Measurements from ENCODE around the gene CPXM2. TPM values are rescaled to one million over a fixed set of nuclear protein-coding genes. Genes with fewer than 3 reads are reported as not detected.

CPXM2 gene
- polyA plus RNA-seq, 1 donor (not counting 4 experiments of a cell fraction or from before 2014, with no cell fraction given) = 0.03 TPM

- dilution Hi-C loops (cut with MboI; ENCODE audit: extremely low pct_ligation_motif_present, low sequenced_read_pairs) = no loop called here
- no peaks in the 10 kb centered on the region for H3K36me3 ChIP-seq (ENCODE audit: control insufficient read depth in 2 of 2, extremely low read depth in 1 of 2, insufficient read depth in 2 of 2, low read length in 2 of 2)
- H2AFZ ChIP-seq (ENCODE audit: control insufficient read depth, low read length) = no peak overlapping the region
- DNase-seq (ENCODE audit: low read depth, low spot score) (no peak), FAIRE-seq (no peak)
- no peaks in the 10 kb centered on the region for H3K79me2 ChIP-seq (ENCODE audit: control insufficient read depth, insufficient read depth, low read length)
- H3K27ac ChIP-seq (ENCODE audit: control insufficient read depth, insufficient read depth, low read length) = no peak overlapping the region
- no peak overlapping the region for H3K4me2 ChIP-seq (ENCODE audit: control insufficient read depth, extremely low read depth, insufficient read depth, low read depth, low read length)
- H3K27me3 ChIP-seq (ENCODE audit: control insufficient read depth, extremely low read depth, insufficient read depth, low read length) = no peaks in the 10 kb centered on the region
- H3K9ac ChIP-seq (ENCODE audit: control insufficient read depth, extremely low read depth, insufficient read depth, low read length) = no peak overlapping the region
- H4K20me1 ChIP-seq (ENCODE audit: control insufficient read depth, extremely low read depth, insufficient read depth, low read length) = no peaks in the 10 kb centered on the region
- H3K4me1 ChIP-seq (ENCODE audit: control insufficient read depth, extremely low read depth, insufficient read depth, low read length) = no peaks in the 10 kb centered on the region
- H3K4me3 ChIP-seq (ENCODE audit: control insufficient read depth in 2 of 3, extremely low read depth in 1 of 3, insufficient read depth in 2 of 3, low read depth in 1 of 3, low read length in 3 of 3) = no peak overlapping the region
- TF ChIP-seq EZH2 (IDR thresholded peaks at IDR 0.05; ENCODE audit: low read length) = no peak
- TF ChIP-seq CTCF (optimal IDR thresholded peaks at IDR 0.05 in 1 of 3, IDR thresholded peaks at IDR 0.05 in 1 of 3, conservative IDR thresholded peaks at IDR 0.05 in 1 of 3; ENCODE audit: extremely low read depth in 1 of 3, insufficient read depth in 2 of 3, low read length in 3 of 3) = no peak
- H3K9me3 ChIP-seq (ENCODE audit: control insufficient read depth, low read depth, low read length) = no peaks in the 10 kb centered on the region
- no peaks in the 10 kb centered on the region for H3K9me1 ChIP-seq (ENCODE audit: control insufficient read depth, extremely low read depth, insufficient read depth, low read length)
Measured at GRCh38 chr10:123706236-123706635, 185.4 kb downstream of the CPXM2 start.

GRCh38 chr10:123704812-123705211 lies 186.8 kb downstream of the CPXM2 start:
- Histone ChIP-seq H2AFZ (ENCODE audit: control insufficient read depth, low read length) (no peak overlapping the region), H3K4me3 (ENCODE audit: control insufficient read depth in 2 of 3, extremely low read depth in 1 of 3, insufficient read depth in 2 of 3, low read depth in 1 of 3, low read length in 3 of 3) (no peak overlapping the region), H3K27me3 (ENCODE audit: control insufficient read depth, extremely low read depth, insufficient read depth, low read length) (no peaks in the 10 kb centered on the region), H3K36me3 (ENCODE audit: control insufficient read depth in 2 of 2, extremely low read depth in 1 of 2, insufficient read depth in 2 of 2, low read length in 2 of 2) (no peaks in the 10 kb centered on the region), H3K9me3 (ENCODE audit: control insufficient read depth, low read depth, low read length) (no peaks in the 10 kb centered on the region), H3K9ac (ENCODE audit: control insufficient read depth, extremely low read depth, insufficient read depth, low read length) (no peak overlapping the region), H3K9me1 (ENCODE audit: control insufficient read depth, extremely low read depth, insufficient read depth, low read length) (no peaks in the 10 kb centered on the region), H3K79me2 (ENCODE audit: control insufficient read depth, insufficient read depth, low read length) (no peaks in the 10 kb centered on the region), H3K4me1 (ENCODE audit: control insufficient read depth, extremely low read depth, insufficient read depth, low read length) (no peaks in the 10 kb centered on the region), H4K20me1 (ENCODE audit: control insufficient read depth, extremely low read depth, insufficient read depth, low read length) (no peaks in the 10 kb centered on the region), H3K27ac (ENCODE audit: control insufficient read depth, insufficient read depth, low read length) (no peak overlapping the region), H3K4me2 (ENCODE audit: control insufficient read depth, extremely low read depth, insufficient read depth, low read depth, low read length) (no peak overlapping the region)
- dilution Hi-C loops (cut with MboI; ENCODE audit: extremely low pct_ligation_motif_present, low sequenced_read_pairs) = no loop called here
- no peak for FAIRE-seq
- TF ChIP-seq CTCF (optimal IDR thresholded peaks at IDR 0.05 in 1 of 3, IDR thresholded peaks at IDR 0.05 in 1 of 3, conservative IDR thresholded peaks at IDR 0.05 in 1 of 3; ENCODE audit: extremely low read depth in 1 of 3, insufficient read depth in 2 of 3, low read length in 3 of 3) (no peak), EZH2 (IDR thresholded peaks at IDR 0.05; ENCODE audit: low read length) (no peak)
- no peak for DNase-seq (ENCODE audit: low read depth, low spot score)
